ENCODE results near the gene ATG13. TPM values are rescaled to one million over a fixed set of nuclear protein-coding genes. Genes with fewer than 3 reads are reported as not detected.

ATG13 gene
- total and polyA plus RNA-seq, 12 donors: 31.0 to 177 (median 88.8) TPM

- Histone ChIP-seq H3K27me3 (no peaks in the 10 kb centered on the region), H3K36me3 (replicated peaks in 1 of 2) (no peaks in the 10 kb centered on the region), H3K4me1 (replicated peaks in 1 of 2) (no peaks in the 10 kb centered on the region), H3K9me3 (replicated peaks in 1 of 3) (no peaks in the 10 kb centered on the region), H3K4me3 (no peak overlapping the region), H3K27ac (no peak overlapping the region)
- intact Hi-C loops (cut with DNase I): no loop called here
- DNase-seq: no peak
- TF ChIP-seq POLR2A (IDR thresholded peaks at IDR 0.05) (no peak), CTCF (IDR thresholded peaks at IDR 0.05) (no peak)
- 80 to 100% (median 83%) methylated on average over 1 to 8 of the region's 8 CpGs for WGBS, 4 donors
These were observed 106.0 kb downstream of the ATG13 start for GRCh38 chr11:46723359-46723680.

- H3K4me1 ChIP-seq (replicated peaks in 1 of 2): no peaks in the 10 kb centered on the region
- H3K27ac ChIP-seq: no peak overlapping the region
- TF ChIP-seq POLR2A (IDR thresholded peaks at IDR 0.05) (no peak), CTCF (IDR thresholded peaks at IDR 0.05) (no peak)
- no peak for DNase-seq
- no peaks in the 10 kb centered on the region for H3K27me3 ChIP-seq
- no peaks in the 10 kb centered on the region for H3K9me3 ChIP-seq (replicated peaks in 1 of 3)
- no peaks in the 10 kb centered on the region for H3K36me3 ChIP-seq (replicated peaks in 1 of 2)
- intact Hi-C loops (cut with DNase I): no loop called here
- H3K4me3 ChIP-seq: no peak overlapping the region
- 74 to 81% (median 76%) methylated on average over 7 to 8 of the region's 8 CpGs for WGBS, 4 donors
These were observed 106.7 kb downstream of the ATG13 start for GRCh38 chr11:46724088-46724487.

Other genes starting within 250 kb of the ATG13 start
- 100 to 1,000 TPM in 7 of 9 donors, 10 to 100 TPM in 2; 73.4 to 635 (median 129) TPM for gene MDK, start 235.9 kb upstream of the ATG13 start, total RNA-seq
- gene MDK, start 235.9 kb upstream of the ATG13 start, polyA plus RNA-seq: 100 to 1,000 TPM in 1 of 3 donors, 10 to 100 TPM in 2; 88.8 to 128 (median 94.0) TPM
- under 1 TPM in 4 of 9 donors, not detected in 5; 0.14 to 0.81 (median 0.45) TPM for gene CHRM4, start 225.8 kb upstream of the ATG13 start, total RNA-seq
- gene CHRM4, start 225.8 kb upstream of the ATG13 start, polyA plus RNA-seq: under 1 TPM in 2 of 3 donors, not detected in 1; 0.32 to 0.38 TPM
- gene AMBRA1, start 23.5 kb upstream of the ATG13 start, total RNA-seq: 10 to 100 TPM; 40.4 to 73.3 (median 54.7) TPM
- gene AMBRA1, start 23.5 kb upstream of the ATG13 start, polyA plus RNA-seq: 10 to 100 TPM; 16.2 to 22.8 (median 17.7) TPM
- 1 to 10 TPM; 4.5 to 7.4 (median 6.0) TPM for gene HARBI1, start 326 bp upstream of the ATG13 start, total RNA-seq
- 1 to 10 TPM; 1.5 to 6.9 (median 3.0) TPM for gene HARBI1, start 326 bp upstream of the ATG13 start, polyA plus RNA-seq
- gene ARHGAP1, start 83.1 kb downstream of the ATG13 start, total RNA-seq: 100 to 1,000 TPM in 3 of 9 donors, 10 to 100 TPM in 6; 18.7 to 125 (median 93.9) TPM
- 10 to 100 TPM; 29.0 to 52.6 (median 32.5) TPM for gene ARHGAP1, start 83.1 kb downstream of the ATG13 start, polyA plus RNA-seq
- 10 to 100 TPM in 4 of 9 donors, 1 to 10 TPM in 5; 5.5 to 13.6 (median 9.5) TPM for gene ZNF408, start 83.5 kb downstream of the ATG13 start, total RNA-seq
- gene ZNF408, start 83.5 kb downstream of the ATG13 start, polyA plus RNA-seq: 10 to 100 TPM in 1 of 3 donors, 1 to 10 TPM in 2; 2.2 to 13.8 (median 8.4) TPM
- under 1 TPM in 2 of 9 donors, not detected in 7; 0.50 to 0.61 TPM for gene F2, start 101.7 kb downstream of the ATG13 start, total RNA-seq
- not detected for gene F2, start 101.7 kb downstream of the ATG13 start, polyA plus RNA-seq
- gene CKAP5, start 228.7 kb downstream of the ATG13 start, total RNA-seq: 100 to 1,000 TPM in 5 of 9 donors, 10 to 100 TPM in 4; 71.4 to 174 (median 102) TPM
- 10 to 100 TPM; 18.0 to 99.7 (median 18.2) TPM for gene CKAP5, start 228.7 kb downstream of the ATG13 start, polyA plus RNA-seq

Data from adrenal gland (tissue), 12 donors.